Thyroid gland (tissue), 4 donors: ENCODE results near the gene EHBP1. TPM values are rescaled to one million over a fixed set of nuclear protein-coding genes. Genes with fewer than 3 reads are reported as not detected.

ENCODE experiments used
- DNase-seq, 2 donors: peaks; one replicate each; pipeline ENCODE4 v3.0.0-alpha.2; 2019
- H3K27ac ChIP-seq, 3 donors: fragments of 200-600 bp; sonication (generic); 1 replicate in 2 of 3; 2 replicates in 1 of 3; pipeline ENCODE4 v1.5.1; 2016 to 2019; ENCODE audit warnings: mild to moderate bottlenecking in 1 of 3, moderate library complexity in 1 of 3
- H3K27me3 ChIP-seq: fragments of 200-600 bp; sonication (generic); one replicate; pipeline ENCODE4 v1.5.1; 2019
- H3K36me3 ChIP-seq, 2 donors: fragments of 200-600 bp; sonication (generic); one replicate each; pipeline ENCODE4 v1.5.1; 2016 to 2019
- H3K4me1 ChIP-seq, 2 donors: fragments of 200-600 bp; sonication (generic); one replicate each; pipeline ENCODE4 v1.5.1; 2017 to 2019
- H3K4me3 ChIP-seq, 3 donors: fragments of 200-600 bp; sonication (generic); replicated peaks in 1 of 3; 1 replicate in 2 of 3; 2 replicates in 1 of 3; pipeline ENCODE4 v1.5.1; 2016; ENCODE audit warnings: mild to moderate bottlenecking in 1 of 3
- H3K9me3 ChIP-seq: fragments of 200-600 bp; sonication (generic); one replicate; pipeline ENCODE4 v1.5.1; 2017
- POLR2A ChIP-seq, 2 donors: fragments of 450-650 bp; IDR thresholded peaks; one replicate each; pipeline ENCODE4 v1.6.1; 2017; ENCODE audit warnings: antibody characterized with exemption in 2 of 2, mild to moderate bottlenecking in 2 of 2, moderate library complexity in 1 of 2
- WGBS, 2 donors: methylation state at CpG; one replicate each; pipeline ENCODE4 v1.1.5; 2017; 5-methylcytosine and 5-hydroxymethylcytosine counted together
- intact Hi-C: fragments of 100-400 bp; cut with DNase I; formaldehyde crosslinking; loops from one replicate; pipeline ENCODE4 v1.15.1; 2023
- total RNA-seq, 4 donors: library from RNA; depleted of rRNA; stranded (reverse); fragments of >200 nt; gene quantifications; one replicate each; pipeline ENCODE4 v1.2.3, GENCODE V29; 2016
- TF ChIP-seq, protein P1 (sequence below), 6 experiments: fragments of 200-600 bp in 3 of 6; fragments of 450-650 bp in 3 of 6; sonication (generic) in 3 of 6; IDR thresholded peaks; one replicate each; pipeline ENCODE4 v1.5.1; 2016 to 2019; ENCODE audit warnings: antibody characterized with exemption in 6 of 6, mild to moderate bottlenecking in 2 of 6, inconsistent platforms in 1 of 6, moderate library complexity in 1 of 6

EHBP1 gene
- total RNA-seq, 4 donors from 2014 or later: 49.9 to 68.8 (median 57.0) TPM

DNA sequence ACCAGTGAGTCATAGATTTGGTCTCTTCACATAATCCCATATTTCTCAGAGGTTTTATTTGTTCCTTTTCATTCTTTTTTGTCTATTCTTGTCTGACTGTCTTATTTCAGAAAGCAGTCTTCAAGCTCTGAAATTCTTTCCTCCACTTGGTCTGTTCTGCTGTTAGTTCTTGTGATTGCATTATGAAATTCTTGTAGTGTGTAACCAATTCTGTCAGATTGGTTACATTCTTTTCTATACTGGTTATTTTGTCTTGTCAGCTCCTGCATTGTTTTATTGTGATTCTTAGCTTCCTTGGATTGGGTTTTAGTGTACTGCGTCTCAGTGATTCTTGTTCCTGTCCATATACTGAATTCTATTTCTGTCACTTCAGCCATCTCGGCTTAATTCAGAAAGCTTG, 18.6 kb downstream of the EHBP1 start:
- WGBS, 2 donors: 90 to 97% methylated on average over 2 of the region's 2 CpGs
- Histone ChIP-seq H3K27ac (no peak overlapping the region), H3K9me3 (no peaks in the 10 kb centered on the region), H3K27me3 (no peaks in the 10 kb centered on the region), H3K4me3 (no peak overlapping the region), H3K4me1 (peaks cover 0 to 12% of the 10 kb centered on the region in 2 donors), H3K36me3 (no peaks in the 10 kb centered on the region)
- intact Hi-C loops: no loop called here
- no peak for DNase-seq
- TF ChIP-seq, protein P1, sequence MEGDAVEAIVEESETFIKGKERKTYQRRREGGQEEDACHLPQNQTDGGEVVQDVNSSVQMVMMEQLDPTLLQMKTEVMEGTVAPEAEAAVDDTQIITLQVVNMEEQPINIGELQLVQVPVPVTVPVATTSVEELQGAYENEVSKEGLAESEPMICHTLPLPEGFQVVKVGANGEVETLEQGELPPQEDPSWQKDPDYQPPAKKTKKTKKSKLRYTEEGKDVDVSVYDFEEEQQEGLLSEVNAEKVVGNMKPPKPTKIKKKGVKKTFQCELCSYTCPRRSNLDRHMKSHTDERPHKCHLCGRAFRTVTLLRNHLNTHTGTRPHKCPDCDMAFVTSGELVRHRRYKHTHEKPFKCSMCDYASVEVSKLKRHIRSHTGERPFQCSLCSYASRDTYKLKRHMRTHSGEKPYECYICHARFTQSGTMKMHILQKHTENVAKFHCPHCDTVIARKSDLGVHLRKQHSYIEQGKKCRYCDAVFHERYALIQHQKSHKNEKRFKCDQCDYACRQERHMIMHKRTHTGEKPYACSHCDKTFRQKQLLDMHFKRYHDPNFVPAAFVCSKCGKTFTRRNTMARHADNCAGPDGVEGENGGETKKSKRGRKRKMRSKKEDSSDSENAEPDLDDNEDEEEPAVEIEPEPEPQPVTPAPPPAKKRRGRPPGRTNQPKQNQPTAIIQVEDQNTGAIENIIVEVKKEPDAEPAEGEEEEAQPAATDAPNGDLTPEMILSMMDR (IDR thresholded peaks at IDR 0.05): no peak
- TF ChIP-seq POLR2A (IDR thresholded peaks at IDR 0.05): no peak

DNA sequence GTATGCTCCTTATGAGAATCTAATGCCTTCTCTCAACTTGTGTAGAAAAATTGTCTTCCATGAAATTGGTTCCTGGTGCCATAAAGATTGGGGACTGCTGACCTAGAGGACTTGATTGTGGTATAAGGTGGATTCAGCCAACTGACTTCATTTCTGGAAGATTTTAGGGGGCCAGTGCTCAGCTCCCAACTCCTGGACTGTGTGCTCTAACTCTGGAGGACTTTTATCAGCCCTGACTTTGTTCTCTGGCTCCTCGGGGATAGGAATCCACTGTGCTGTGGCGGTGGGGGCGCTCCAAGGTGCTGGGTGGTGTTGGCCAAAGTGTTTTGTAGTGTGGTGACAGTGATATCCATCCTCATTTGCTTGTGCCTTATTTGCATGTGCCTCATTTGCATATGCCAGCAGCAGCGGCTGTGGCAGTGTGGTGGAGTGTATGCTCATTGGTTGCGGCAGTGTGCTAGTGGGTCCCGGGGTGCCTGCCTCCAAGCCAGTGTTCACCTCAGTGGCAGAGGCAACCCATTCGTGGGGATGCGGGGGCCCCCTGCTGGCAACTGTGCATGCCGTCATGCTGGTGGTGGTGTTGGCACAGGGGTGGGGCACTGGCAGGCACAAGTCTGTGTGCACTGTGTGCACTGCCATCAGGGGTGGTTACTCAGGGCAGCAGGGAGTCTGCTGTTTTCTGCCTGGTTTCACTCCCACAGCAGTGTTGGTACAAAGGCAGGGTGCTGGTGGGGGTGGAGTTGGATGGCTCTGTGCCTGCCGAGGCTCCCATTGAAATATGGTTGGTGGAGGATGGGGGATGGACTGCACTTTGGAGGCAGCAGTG, 19.6 kb downstream of the EHBP1 start:
- Histone ChIP-seq H3K27ac (no peak overlapping the region), H3K27me3 (no peaks in the 10 kb centered on the region), H3K9me3 (no peaks in the 10 kb centered on the region), H3K4me1 (peaks cover 0 to 12% of the 10 kb centered on the region in 2 donors), H3K36me3 (no peaks in the 10 kb centered on the region), H3K4me3 (no peak overlapping the region)
- 88 to 93% methylated on average over 8 of the region's 10 CpGs for WGBS, 2 donors
- TF ChIP-seq, protein P1 (IDR thresholded peaks at IDR 0.05): no peak
- no peak for TF ChIP-seq POLR2A (IDR thresholded peaks at IDR 0.05)
- intact Hi-C loops: no loop called here
- no peak for DNase-seq

DNA sequence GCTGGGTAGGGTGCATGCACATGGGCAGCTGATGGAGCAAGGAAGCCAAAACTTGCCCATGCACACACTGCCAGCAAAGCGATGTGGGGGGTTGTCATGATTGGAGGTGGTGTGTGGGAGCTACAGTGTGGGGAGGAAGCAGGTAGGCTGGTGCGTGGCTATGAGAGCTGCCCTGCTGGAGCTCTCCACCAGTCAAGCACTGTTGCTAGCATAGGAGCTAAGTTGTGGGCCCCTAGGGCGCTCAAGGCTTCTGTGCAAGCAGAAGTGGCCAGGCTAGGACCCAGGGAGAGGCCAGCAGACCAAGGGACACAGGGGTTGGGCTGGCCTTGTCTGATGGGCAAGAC, 20.2 kb downstream of the EHBP1 start:
- no peak for DNase-seq
- H3K27me3 ChIP-seq: no peaks in the 10 kb centered on the region
- no peak overlapping the region for H3K4me3 ChIP-seq
- TF ChIP-seq, protein P1 (IDR thresholded peaks at IDR 0.05): no peak
- no peak for TF ChIP-seq POLR2A (IDR thresholded peaks at IDR 0.05)
- no peaks in the 10 kb centered on the region for H3K36me3 ChIP-seq
- peaks cover 0 to 12% of the 10 kb centered on the region in 2 donors for H3K4me1 ChIP-seq
- H3K27ac ChIP-seq: no peak overlapping the region
- intact Hi-C loops: no loop called here
- 94 to 100% methylated on average over 3 of the region's 3 CpGs for WGBS, 2 donors
- H3K9me3 ChIP-seq: no peaks in the 10 kb centered on the region

DNA sequence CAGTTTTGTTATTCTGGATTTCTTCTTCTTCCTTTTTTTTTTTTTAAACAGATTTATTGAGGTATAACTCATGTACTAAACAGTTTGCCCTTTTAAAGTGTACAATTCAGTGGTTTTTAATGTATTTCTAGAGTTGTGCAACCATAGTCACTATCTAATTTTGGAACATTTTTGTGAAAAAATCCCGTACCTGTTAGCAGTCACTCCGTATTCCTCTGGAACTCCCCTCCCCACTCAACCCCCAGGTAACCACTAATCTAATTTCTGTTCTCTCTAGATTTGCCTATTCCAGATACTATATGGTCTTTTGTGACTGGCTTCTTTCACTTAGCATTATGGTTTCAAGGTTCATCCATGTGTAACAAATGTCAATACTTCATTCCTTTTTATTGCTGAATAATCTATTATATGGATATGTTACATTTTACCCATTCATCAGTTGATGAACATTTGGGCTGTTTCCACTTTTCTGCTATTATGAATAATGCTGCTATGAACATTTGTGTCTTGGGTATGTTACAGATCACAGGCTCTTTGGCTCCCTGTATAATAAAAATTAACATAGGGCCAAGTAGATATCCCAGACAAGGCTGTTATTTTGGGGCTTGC, 21.9 kb downstream of the EHBP1 start:
- Histone ChIP-seq H3K27ac (no peak overlapping the region), H3K36me3 (no peaks in the 10 kb centered on the region), H3K9me3 (no peaks in the 10 kb centered on the region), H3K27me3 (no peaks in the 10 kb centered on the region), H3K4me3 (no peak overlapping the region), H3K4me1 (peaks cover 0 to 12% of the 10 kb centered on the region in 2 donors)
- WGBS, 2 donors: 88 to 89% methylated on average over 2 of the region's 2 CpGs
- no peak for TF ChIP-seq POLR2A (IDR thresholded peaks at IDR 0.05)
- TF ChIP-seq, protein P1 (IDR thresholded peaks at IDR 0.05): no peak
- DNase-seq: no peak
- intact Hi-C loops: no loop called here
